ENCODE results near the gene SBF2. TPM values are rescaled to one million over a fixed set of nuclear protein-coding genes. Genes with fewer than 3 reads are reported as not detected.
A peak's percentile ranks its signal among the peaks of the same experiment; 100 is the strongest.

Gene SBF2
- total RNA-seq, 4 donors from 2014 or later = 19.3 to 28.1 (median 25.8) TPM

GRCh38 chr11:9796854-9797253, 497.2 kb downstream of the SBF2 start:
- no peak for DNase-seq
- Histone ChIP-seq H3K27ac (peak overlapping the region in 1 of 4 donors; percentile 15), H3K36me3 (no peaks in the 10 kb centered on the region), H3K27me3 (no peaks in the 10 kb centered on the region), H3K4me3 (no peak overlapping the region), H3K9me3 (no peaks in the 10 kb centered on the region), H3K4me1 (peaks cover 7 to 9% of the 10 kb centered on the region in 2 donors)
- peak in 1 of 2 donors; percentile 42 for ATAC-seq
- TF ChIP-seq POLR2A (IDR thresholded peaks at IDR 0.05) (no peak), CTCF (IDR thresholded peaks at IDR 0.05 in 4 of 5, conservative IDR thresholded peaks at IDR 0.05 in 1 of 5) (no peak)
- intact Hi-C loops (cut with DNase I; ENCODE audit: low total_unique reads) (no loop called here), in situ Hi-C loops (cut with MboI; ENCODE audit: low sequenced_read_pairs in 4 of 4) (no loop called here)

GRCh38 chr11:9796266-9796665, 497.8 kb downstream of the SBF2 start:
- DNase-seq = no peak
- no peak for TF ChIP-seq CTCF (IDR thresholded peaks at IDR 0.05 in 4 of 5, conservative IDR thresholded peaks at IDR 0.05 in 1 of 5)
- TF ChIP-seq POLR2A (IDR thresholded peaks at IDR 0.05) = no peak
- no peak for ATAC-seq
- Histone ChIP-seq H3K9me3 (no peaks in the 10 kb centered on the region), H3K4me3 (no peak overlapping the region), H3K27ac (peak overlapping the region in 1 of 4 donors; percentile 2), H3K36me3 (no peaks in the 10 kb centered on the region), H3K4me1 (peaks cover 1 to 3% of the 10 kb centered on the region in 2 donors), H3K27me3 (no peaks in the 10 kb centered on the region)
- in situ Hi-C loops (cut with MboI; ENCODE audit: low sequenced_read_pairs in 4 of 4) = no loop called here
- intact Hi-C loops (cut with DNase I; ENCODE audit: low total_unique reads) = no loop called here

GRCh38 chr11:9790703-9791102, 503.3 kb downstream of the SBF2 start:
- Histone ChIP-seq H3K27me3 (no peaks in the 10 kb centered on the region), H3K4me3 (no peak overlapping the region), H3K36me3 (peaks cover 0 to 21% of the 10 kb centered on the region in 2 donors), H3K4me1 (peaks cover 11 to 16% of the 10 kb centered on the region in 2 donors), H3K9me3 (no peaks in the 10 kb centered on the region), H3K27ac (no peak overlapping the region)
- no peak for DNase-seq
- intact Hi-C loops (cut with DNase I; ENCODE audit: low total_unique reads) (no loop called here), in situ Hi-C loops (cut with MboI; ENCODE audit: low sequenced_read_pairs in 4 of 4) (no loop called here)
- ATAC-seq = no peak
- TF ChIP-seq CTCF (IDR thresholded peaks at IDR 0.05 in 4 of 5, conservative IDR thresholded peaks at IDR 0.05 in 1 of 5) (no peak), POLR2A (IDR thresholded peaks at IDR 0.05) (no peak)

GRCh38 chr11:9789910-9790309, 504.1 kb downstream of the SBF2 start:
- H3K4me3 ChIP-seq = no peak overlapping the region
- H3K9me3 ChIP-seq = no peaks in the 10 kb centered on the region
- H3K27ac ChIP-seq = no peak overlapping the region
- in situ Hi-C loops (cut with MboI; ENCODE audit: low sequenced_read_pairs in 4 of 4) (no loop called here), intact Hi-C loops (cut with DNase I; ENCODE audit: low total_unique reads) (no loop called here)
- H3K4me1 ChIP-seq = peaks cover 11 to 16% of the 10 kb centered on the region in 2 donors
- no peaks in the 10 kb centered on the region for H3K27me3 ChIP-seq
- TF ChIP-seq POLR2A (IDR thresholded peaks at IDR 0.05) = no peak
- TF ChIP-seq CTCF (IDR thresholded peaks at IDR 0.05 in 4 of 5, conservative IDR thresholded peaks at IDR 0.05 in 1 of 5) = no peak
- DNase-seq = no peak
- H3K36me3 ChIP-seq = peaks cover 0 to 21% of the 10 kb centered on the region in 2 donors
- ATAC-seq = no peak

- Histone ChIP-seq H3K27me3 (no peaks in the 10 kb centered on the region), H3K27ac (peak overlapping the region; percentile 10 to 63 (median 48)), H3K36me3 (peaks cover 0 to 31% of the 10 kb centered on the region in 2 donors), H3K4me3 (no peak overlapping the region), H3K9me3 (no peaks in the 10 kb centered on the region), H3K4me1 (peaks cover 11 to 16% of the 10 kb centered on the region in 2 donors)
- DNase-seq (peak; percentile 17 to 54), ATAC-seq (peak; percentile 66 to 67)
- TF ChIP-seq POLR2A (IDR thresholded peaks at IDR 0.05) = no peak
- TF ChIP-seq CTCF (IDR thresholded peaks at IDR 0.05 in 4 of 5, conservative IDR thresholded peaks at IDR 0.05 in 1 of 5) = no peak
- intact Hi-C loops (cut with DNase I; ENCODE audit: low total_unique reads) (no loop called here), in situ Hi-C loops (cut with MboI; ENCODE audit: low sequenced_read_pairs in 4 of 4) (no loop called here)
Observed at GRCh38 chr11:9787981-9788521, 506.0 kb downstream of the SBF2 start.

All from gastrocnemius medialis (tissue), 4 donors.